ENCODE measurements around the gene ZNF804B.

The ZNF804B gene

GRCh38 chr7:88759230-88760135 is at the start of gene ZNF804B:
Gene ZNF804B, plus strand, starts transcription at chr7:88759700. Its CDS starts 277 bp downstream, at chr7:88759977.
- DNase-seq, result no peak

GRCh38 chr7:88735920-88736319 is 23.6 kb upstream of the ZNF804B start:
- no peak for DNase-seq

- DNase-seq, result no peak
Measured at GRCh38 chr7:88737632-88738031, 21.9 kb upstream of the ZNF804B start.

GRCh38 chr7:88746126-88746525 is 13.4 kb upstream of the ZNF804B start:
- DNase-seq, result no peak

GRCh38 chr7:88756802-88757201 is 2.7 kb upstream of the ZNF804B start:
- no peak for DNase-seq

GRCh38 chr7:88757371-88757770 is 2.1 kb upstream of the ZNF804B start:
- no peak for DNase-seq

GRCh38 chr7:88758381-88759229 is 895 bp upstream of the ZNF804B start:
- no peak for DNase-seq

GRCh38 chr7:88760136-88760515 is 626 bp downstream of the ZNF804B start:
- no peak for DNase-seq

GRCh38 chr7:88761779-88762178 is 2.3 kb downstream of the ZNF804B start:
- no peak for DNase-seq

GRCh38 chr7:88771417-88771816 is 11.9 kb downstream of the ZNF804B start:
- DNase-seq, result no peak

- no peak for DNase-seq
Measured at GRCh38 chr7:88772776-88773175, 13.3 kb downstream of the ZNF804B start.

GRCh38 chr7:88775838-88776237 is 16.3 kb downstream of the ZNF804B start:
- no peak for DNase-seq

GRCh38 chr7:88787777-88788176 is 28.3 kb downstream of the ZNF804B start:
- no peak for DNase-seq

- peak; percentile 18 for DNase-seq
Measured at GRCh38 chr7:88789480-88790064, 30.1 kb downstream of the ZNF804B start.

GRCh38 chr7:88791891-88792290 is 32.4 kb downstream of the ZNF804B start:
- no peak for DNase-seq

GRCh38 chr7:88792361-88792760 is 32.9 kb downstream of the ZNF804B start:
- no peak for DNase-seq

GRCh38 chr7:88795553-88795952 is 36.1 kb downstream of the ZNF804B start, which contains the start of gene TEX47:
Gene TEX47, minus strand, starts transcription at chr7:88795737. Its CDS starts 795 bp downstream, at chr7:88794942.
- DNase-seq, result no peak

- DNase-seq, result no peak
Measured at GRCh38 chr7:88801046-88801445, 41.5 kb downstream of the ZNF804B start.

- no peak for DNase-seq
Measured at GRCh38 chr7:88806280-88807037, 47.0 kb downstream of the ZNF804B start.

- no peak for DNase-seq
Measured at GRCh38 chr7:88818552-88818951, 59.1 kb downstream of the ZNF804B start.

- no peak for DNase-seq
Measured at GRCh38 chr7:88826222-88826621, 66.7 kb downstream of the ZNF804B start.

- DNase-seq, result no peak
Measured at GRCh38 chr7:88835147-88835728, 75.7 kb downstream of the ZNF804B start.
